Mesenchymal stem cell (in vitro differentiated cells and primary cell): ENCODE data around the gene FAM20A.

Experiments
- DNase-seq: peaks from one replicate; pipeline ENCODE4 v3.0.0-alpha.2; 2013
- H2AFZ ChIP-seq: one replicate; pipeline ENCODE4 v1.6.1; 2013; ENCODE audit warnings: low read depth, mild to moderate bottlenecking, control low read depth, inconsistent platforms, low read length, moderate library complexity
- H2AK5ac ChIP-seq: 2 replicates; pipeline ENCODE4 v1.6.1; 2013; ENCODE audit warnings: low read length, moderate library complexity, mild to moderate bottlenecking, inconsistent platforms; ENCODE audit not compliant: severe bottlenecking
- H2BK120ac ChIP-seq: one replicate; pipeline ENCODE4 v1.6.1; 2013; ENCODE audit warnings: low read depth, mild to moderate bottlenecking, inconsistent platforms, low read length, moderate library complexity
- H2BK12ac ChIP-seq, 2 experiments: one replicate each; pipeline ENCODE4 v1.6.1; 2013; ENCODE audit warnings: inconsistent platforms in 2 of 2, low read length in 2 of 2, mild to moderate bottlenecking in 2 of 2, moderate library complexity in 2 of 2, control low read depth in 1 of 2
- H2BK15ac ChIP-seq: one replicate; pipeline ENCODE4 v1.6.1; 2013; ENCODE audit warnings: mild to moderate bottlenecking, low read depth, inconsistent platforms; ENCODE audit not compliant: poor library complexity, severe bottlenecking
- H2BK5ac ChIP-seq: 2 replicates; pipeline ENCODE4 v1.6.1; 2013; ENCODE audit warnings: low read depth, mild to moderate bottlenecking, low read length, control low read depth, inconsistent platforms; ENCODE audit not compliant: poor library complexity, severe bottlenecking
- H3K14ac ChIP-seq, 2 experiments: one replicate each; pipeline ENCODE4 v1.6.1; 2013; ENCODE audit warnings: inconsistent platforms in 2 of 2, low read length in 2 of 2, control low read depth in 1 of 2, mild to moderate bottlenecking in 1 of 2, moderate library complexity in 1 of 2
- H3K18ac ChIP-seq, 2 experiments: one replicate each; pipeline ENCODE4 v1.6.1; 2013; ENCODE audit warnings: inconsistent platforms in 2 of 2, low read length in 2 of 2, control low read depth in 1 of 2, low read depth in 1 of 2, mild to moderate bottlenecking in 1 of 2
- H3K23ac ChIP-seq, 2 experiments: one replicate each; pipeline ENCODE4 v1.6.1; 2013; ENCODE audit warnings: inconsistent platforms in 2 of 2, low read length in 2 of 2, mild to moderate bottlenecking in 2 of 2, moderate library complexity in 2 of 2, control low read depth in 1 of 2
- H3K27ac ChIP-seq: 2 replicates; pipeline ENCODE4 v1.5.1; 2013; ENCODE audit warnings: mild to moderate bottlenecking, moderate library complexity, low read length, control low read depth, inconsistent platforms; ENCODE audit not compliant: poor library complexity, severe bottlenecking
- H3K27me3 ChIP-seq, 2 experiments: 2 replicates each; pipeline versions ENCODE4 v1.6.1 to v1.7.0; 2013; ENCODE audit warnings: low read length in 2 of 2, mild to moderate bottlenecking in 2 of 2, moderate library complexity in 2 of 2, control low read depth in 1 of 2, inconsistent platforms in 1 of 2; ENCODE audit not compliant: control insufficient read depth in 1 of 2, insufficient read depth in 1 of 2
- H3K36me3 ChIP-seq, 2 experiments: 2 replicates each; pipeline versions ENCODE4 v1.6.1 to v1.7.0; 2013; ENCODE audit warnings: low read length in 2 of 2, control low read depth in 1 of 2, inconsistent platforms in 1 of 2, low read depth in 1 of 2, mild to moderate bottlenecking in 1 of 2; ENCODE audit not compliant: insufficient read depth in 2 of 2, control insufficient read depth in 1 of 2
- H3K4ac ChIP-seq, 2 experiments: one replicate each; pipeline ENCODE4 v1.6.1; 2013; ENCODE audit warnings: inconsistent platforms in 2 of 2, low read length in 2 of 2, mild to moderate bottlenecking in 2 of 2, moderate library complexity in 2 of 2, control low read depth in 1 of 2, low read depth in 1 of 2
- H3K4me1 ChIP-seq: 2 replicates; pipeline ENCODE4 v1.6.1; 2013; ENCODE audit warnings: low read depth, low read length, control low read depth; ENCODE audit not compliant: control insufficient read depth, insufficient read depth
- H3K4me2 ChIP-seq: 2 replicates; pipeline ENCODE4 v1.6.1; 2013; ENCODE audit warnings: low read length, mild to moderate bottlenecking, inconsistent platforms; ENCODE audit not compliant: poor library complexity, severe bottlenecking
- H3K4me3 ChIP-seq, 2 experiments: 2 replicates each; pipeline versions ENCODE4 v1.5.1 to v1.7.0; 2013; ENCODE audit warnings: low read length in 2 of 2, mild to moderate bottlenecking in 2 of 2, control low read depth in 1 of 2, low read depth in 1 of 2; ENCODE audit not compliant: insufficient read depth in 1 of 2
- H3K79me1 ChIP-seq: replicated peaks from 2 replicates; pipeline ENCODE4 v1.6.1; 2013; ENCODE audit warnings: mild to moderate bottlenecking, control low read depth, low read length, inconsistent platforms; ENCODE audit not compliant: poor library complexity, severe bottlenecking
- H3K9ac ChIP-seq: 2 replicates; pipeline ENCODE4 v1.7.0; 2013; ENCODE audit warnings: mild to moderate bottlenecking, low read length, moderate library complexity
- H3K9me3 ChIP-seq: 2 replicates; pipeline ENCODE4 v1.7.0; 2013; ENCODE audit warnings: mild to moderate bottlenecking, low read length; ENCODE audit not compliant: control insufficient read depth
- H4K8ac ChIP-seq: one replicate; pipeline ENCODE4 v1.6.1; 2013; ENCODE audit warnings: inconsistent platforms, mild to moderate bottlenecking, low read length, moderate library complexity
- H4K91ac ChIP-seq: one replicate; pipeline ENCODE4 v1.6.1; 2013; ENCODE audit warnings: mild to moderate bottlenecking, low read length, inconsistent platforms
- WGBS: methylation state at CpG from one replicate; pipeline ENCODE4 v1.1.7; 2013; ENCODE audit warnings: mixed read lengths; 5-methylcytosine and 5-hydroxymethylcytosine counted together

FAM20A gene

DNA sequence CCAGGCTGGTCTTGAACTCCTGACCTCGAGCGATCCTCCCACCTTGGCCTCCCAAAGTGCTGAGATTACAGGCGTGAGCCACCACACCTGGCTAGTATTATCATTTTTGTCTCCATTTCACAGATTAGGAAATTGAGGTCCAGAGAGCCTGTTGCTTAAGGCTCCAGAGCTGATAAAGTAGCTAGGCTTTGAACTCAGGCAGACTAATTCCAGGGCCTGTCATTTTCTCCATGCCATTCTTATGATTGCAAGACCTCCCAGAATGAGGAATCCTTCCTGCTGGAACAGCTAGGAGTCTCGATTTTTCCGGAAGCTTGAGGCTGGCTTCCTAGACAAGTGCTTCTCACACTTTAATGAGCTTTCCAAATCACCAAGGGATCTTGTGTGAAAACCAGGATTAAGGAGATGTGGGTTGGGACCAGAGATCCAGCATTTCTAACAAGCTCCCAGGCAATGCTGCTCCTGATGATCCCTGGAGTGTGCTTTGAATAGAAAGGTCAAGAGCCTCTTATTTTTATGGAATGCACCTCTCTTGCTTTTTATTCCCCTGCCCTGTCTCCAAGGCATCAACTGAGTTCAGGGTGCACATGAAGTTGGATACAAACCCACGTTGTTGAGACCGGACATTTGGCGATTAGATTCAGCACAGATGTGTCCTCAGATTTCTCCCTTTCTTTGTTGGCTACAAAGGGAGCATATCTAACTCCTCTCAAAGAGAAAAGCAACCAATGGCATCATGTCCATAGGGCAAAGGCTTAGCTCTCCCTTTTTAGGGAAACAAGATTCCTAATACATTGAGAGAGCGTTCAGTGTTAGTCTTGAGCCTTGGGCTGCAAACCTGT, 40.3 kb upstream of the FAM20A start:
- H3K27me3 ChIP-seq: peaks cover 0 to 8% of the 10 kb centered on the region in 2 experiments

DNA sequence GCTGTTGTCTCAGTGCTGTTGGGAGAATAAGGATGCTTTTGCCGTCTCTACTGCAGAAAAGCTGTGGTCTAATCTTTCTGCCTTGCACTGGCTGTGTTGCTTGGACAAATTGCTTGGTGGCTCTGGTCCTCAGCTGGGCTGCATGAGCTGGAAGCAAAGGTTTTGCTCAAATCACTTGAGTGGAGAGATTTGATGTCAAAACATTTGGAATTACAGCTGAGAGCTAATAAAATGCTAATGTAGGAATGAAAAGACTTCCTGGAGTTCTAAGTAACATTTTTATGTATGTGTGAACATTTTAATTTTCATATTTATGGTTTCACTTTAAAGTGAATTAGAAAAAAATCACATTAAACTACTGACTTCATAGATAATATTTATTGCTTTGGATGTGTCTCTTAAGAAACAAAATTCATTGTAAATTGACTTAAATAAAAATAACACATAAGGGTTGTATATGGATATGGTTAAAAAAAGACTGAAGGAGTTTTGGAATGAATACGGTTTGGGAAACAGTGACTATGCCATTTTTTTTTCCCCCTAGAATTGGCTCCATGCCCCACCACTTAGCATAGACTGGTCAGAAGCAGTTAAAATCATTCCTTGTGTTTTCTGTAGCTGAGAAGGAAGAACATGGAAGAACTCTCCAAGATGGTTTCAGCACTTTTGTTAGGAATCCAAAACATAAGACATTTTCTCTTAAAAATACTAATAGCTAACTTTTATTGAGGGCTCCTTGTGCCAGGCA, 39.2 kb upstream of the FAM20A start:
- no peak overlapping the region for H3K18ac ChIP-seq
- 98% methylated on average over 1 of the region's 2 CpGs for WGBS
- H3K27ac ChIP-seq: no peak overlapping the region
- H3K4ac ChIP-seq: no peak overlapping the region
- no peak overlapping the region for H3K23ac ChIP-seq
- H3K36me3 ChIP-seq: no peaks in the 10 kb centered on the region
- no peak overlapping the region for H3K4me2 ChIP-seq
- no peak overlapping the region for H2AFZ ChIP-seq
- no peak overlapping the region for H3K4me3 ChIP-seq
- no peaks in the 10 kb centered on the region for H3K9me3 ChIP-seq
- H3K27me3 ChIP-seq: peaks cover 0 to 8% of the 10 kb centered on the region in 2 experiments
- H3K9ac ChIP-seq: peak overlapping the region; percentile 16
- no peaks in the 10 kb centered on the region for H3K4me1 ChIP-seq
- H2AK5ac ChIP-seq: no peak overlapping the region
- H4K91ac ChIP-seq: no peak overlapping the region
- no peaks in the 10 kb centered on the region for H3K79me1 ChIP-seq
- H3K14ac ChIP-seq: no peak overlapping the region
- no peak overlapping the region for H4K8ac ChIP-seq
- H2BK15ac ChIP-seq: no peak overlapping the region
- no peak for DNase-seq
- no peak overlapping the region for H2BK12ac ChIP-seq
- H2BK120ac ChIP-seq: no peak overlapping the region
- H2BK5ac ChIP-seq: no peak overlapping the region

More for the DNA sequence above, 40.3 kb upstream of the FAM20A start:
- no peak overlapping the region for H3K4ac ChIP-seq
- no peak overlapping the region for H4K91ac ChIP-seq
- no peak overlapping the region for H2BK15ac ChIP-seq
- no peak overlapping the region for H2AFZ ChIP-seq
- no peak overlapping the region for H4K8ac ChIP-seq
- H3K18ac ChIP-seq: no peak overlapping the region
- H3K9ac ChIP-seq: no peak overlapping the region
- no peaks in the 10 kb centered on the region for H3K9me3 ChIP-seq
- no peak overlapping the region for H2BK5ac ChIP-seq
- no peaks in the 10 kb centered on the region for H3K4me1 ChIP-seq
- no peaks in the 10 kb centered on the region for H3K79me1 ChIP-seq
- H3K27ac ChIP-seq: no peak overlapping the region
- no peak for DNase-seq
- H3K36me3 ChIP-seq: no peaks in the 10 kb centered on the region
- no peak overlapping the region for H3K23ac ChIP-seq
- H2BK12ac ChIP-seq: no peak overlapping the region
- H3K14ac ChIP-seq: no peak overlapping the region
- H3K4me3 ChIP-seq: no peak overlapping the region
- H3K4me2 ChIP-seq: no peak overlapping the region
- 88% methylated on average over 9 of the region's 9 CpGs for WGBS
- H2BK120ac ChIP-seq: no peak overlapping the region
- H2AK5ac ChIP-seq: no peak overlapping the region

DNA sequence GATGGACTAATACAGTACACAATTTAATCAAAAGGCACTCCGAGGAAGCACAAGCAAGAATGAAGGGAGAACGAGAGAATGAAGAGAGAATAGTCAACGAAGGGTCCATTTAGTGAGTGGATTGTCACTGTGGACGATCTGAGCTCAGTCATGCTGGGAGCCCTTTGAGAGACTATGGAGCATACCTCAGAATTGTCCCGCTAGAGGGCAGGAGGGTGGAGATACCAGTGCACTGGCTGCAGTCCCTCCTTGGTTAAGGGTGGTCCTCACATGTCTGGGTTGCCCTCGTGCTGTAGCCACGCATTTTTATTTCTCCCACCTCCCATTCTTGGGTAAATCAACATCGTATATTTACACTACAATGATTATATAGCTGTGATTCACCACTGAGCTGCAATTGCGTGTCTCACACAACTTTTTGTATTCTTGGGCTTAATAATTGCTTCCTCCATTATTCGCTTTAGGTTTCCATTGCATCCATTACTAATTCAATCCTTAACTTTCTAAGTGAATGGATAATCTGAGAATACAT, 33.2 kb upstream of the FAM20A start:
- no peak overlapping the region for H2BK12ac ChIP-seq
- H3K9me3 ChIP-seq: no peaks in the 10 kb centered on the region
- H3K18ac ChIP-seq: no peak overlapping the region
- no peak overlapping the region for H2BK15ac ChIP-seq
- H4K91ac ChIP-seq: no peak overlapping the region
- H3K36me3 ChIP-seq: no peaks in the 10 kb centered on the region
- no peak overlapping the region for H3K14ac ChIP-seq
- no peak overlapping the region for H2AK5ac ChIP-seq
- no peak overlapping the region for H2BK120ac ChIP-seq
- WGBS: 74% methylated on average over 10 of the region's 10 CpGs
- H3K4me1 ChIP-seq: no peaks in the 10 kb centered on the region
- no peak overlapping the region for H3K27ac ChIP-seq
- no peak overlapping the region for H3K4ac ChIP-seq
- no peak overlapping the region for H3K4me3 ChIP-seq
- no peak overlapping the region for H3K23ac ChIP-seq
- H3K79me1 ChIP-seq: no peaks in the 10 kb centered on the region
- H4K8ac ChIP-seq: no peak overlapping the region
- no peak overlapping the region for H2BK5ac ChIP-seq
- no peaks in the 10 kb centered on the region for H3K27me3 ChIP-seq
- H2AFZ ChIP-seq: no peak overlapping the region
- H3K4me2 ChIP-seq: no peak overlapping the region
- no peak overlapping the region for H3K9ac ChIP-seq
- DNase-seq: no peak

DNA sequence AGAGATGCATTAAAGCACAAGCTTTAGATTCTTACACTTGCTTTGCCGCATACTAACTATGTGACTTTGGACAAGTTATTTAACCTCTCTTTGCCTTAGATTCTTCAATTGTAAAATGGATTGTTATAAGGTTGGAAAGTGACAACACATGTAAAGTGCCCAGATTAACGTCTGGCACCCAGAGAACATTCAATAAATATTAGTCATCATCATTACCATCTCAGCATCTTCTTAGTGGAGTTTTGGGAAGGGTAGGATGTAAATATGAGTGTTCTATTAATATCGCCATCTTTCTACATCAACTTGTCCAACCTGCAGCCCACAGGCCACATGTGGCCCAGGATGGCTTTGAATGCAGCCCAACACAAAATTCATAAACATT, 27.4 kb upstream of the FAM20A start:
- Histone ChIP-seq H3K27ac (no peak overlapping the region), H3K23ac (no peak overlapping the region), H2AFZ (no peak overlapping the region), H4K91ac (no peak overlapping the region), H3K4ac (no peak overlapping the region), H2BK15ac (no peak overlapping the region), H3K36me3 (no peaks in the 10 kb centered on the region), H4K8ac (no peak overlapping the region), H2BK120ac (no peak overlapping the region), H3K4me2 (no peak overlapping the region), H3K4me3 (no peak overlapping the region), H3K9me3 (no peaks in the 10 kb centered on the region), H3K14ac (no peak overlapping the region), H3K9ac (no peak overlapping the region), H3K27me3 (peaks cover 0 to 4% of the 10 kb centered on the region in 2 experiments), H2AK5ac (no peak overlapping the region), H3K4me1 (no peaks in the 10 kb centered on the region), H3K18ac (no peak overlapping the region), H2BK12ac (no peak overlapping the region), H2BK5ac (no peak overlapping the region), H3K79me1 (no peaks in the 10 kb centered on the region)
- no peak for DNase-seq
- WGBS: 80% methylated on average over 1 of the region's 3 CpGs
